ENCODE data around the gene CARM1. TPM values are rescaled to one million over a fixed set of nuclear protein-coding genes. Genes with fewer than 3 reads are reported as not detected.
"Not testable (repeated sequence)": the region's sequence is repeated elsewhere in the genome, so short reads cannot be mapped to it uniquely, and the experiment has no call there.

CARM1 gene
- total RNA-seq, 2 donors from 2014 or later, result 14.5 to 54.4 TPM

DNA sequence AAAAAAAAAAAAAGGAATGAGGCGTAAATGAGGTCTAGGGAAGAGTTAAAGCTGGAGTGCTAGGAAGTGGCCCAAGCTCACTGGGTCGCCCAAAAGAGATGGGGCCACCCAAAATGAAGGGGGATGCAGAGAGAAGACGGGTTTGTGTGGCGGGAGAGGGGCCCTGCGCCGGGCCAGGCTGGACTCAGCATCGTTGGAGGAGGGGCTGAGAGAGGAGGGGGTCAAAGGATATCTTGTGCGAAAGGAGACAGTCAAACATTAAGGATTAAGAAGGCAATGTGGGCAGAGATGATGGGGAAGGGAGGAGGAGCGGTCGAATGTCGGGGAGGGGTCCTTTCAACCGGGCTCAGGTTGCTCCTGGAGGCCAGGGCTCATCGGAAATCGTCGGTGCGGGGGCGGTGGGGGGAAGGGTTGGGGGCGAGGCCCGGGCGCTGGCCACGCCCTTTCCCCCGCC lies 825 bp upstream of the CARM1 start:
- H3K27ac ChIP-seq, result peak overlapping the region; percentile 72 to 75
- H3K36me3 ChIP-seq, result no peaks in the 10 kb centered on the region
- intact Hi-C loops (cut with DNase I), result loop anchor here (2.0 to 5.0 kb wide), 2 partner anchors 34 to 57 kb away; partner anchors contain the start of genes TIMM29, TMED1 and YIPF2
- no peak for DNase-seq (ENCODE audit: low spot score)
- TF ChIP-seq POLR2A (IDR thresholded peaks at IDR 0.05), result no peak
- no peaks in the 10 kb centered on the region for H3K27me3 ChIP-seq (replicated peaks; ENCODE audit: insufficient read depth)
- no peaks in the 10 kb centered on the region for H3K4me1 ChIP-seq (replicated peaks)
- no peaks in the 10 kb centered on the region for H3K9me3 ChIP-seq
- 1% methylated on average over 22 of the region's 22 CpGs for WGBS
- H3K4me3 ChIP-seq, result peak overlapping the region; percentile 23 to 37

DNA sequence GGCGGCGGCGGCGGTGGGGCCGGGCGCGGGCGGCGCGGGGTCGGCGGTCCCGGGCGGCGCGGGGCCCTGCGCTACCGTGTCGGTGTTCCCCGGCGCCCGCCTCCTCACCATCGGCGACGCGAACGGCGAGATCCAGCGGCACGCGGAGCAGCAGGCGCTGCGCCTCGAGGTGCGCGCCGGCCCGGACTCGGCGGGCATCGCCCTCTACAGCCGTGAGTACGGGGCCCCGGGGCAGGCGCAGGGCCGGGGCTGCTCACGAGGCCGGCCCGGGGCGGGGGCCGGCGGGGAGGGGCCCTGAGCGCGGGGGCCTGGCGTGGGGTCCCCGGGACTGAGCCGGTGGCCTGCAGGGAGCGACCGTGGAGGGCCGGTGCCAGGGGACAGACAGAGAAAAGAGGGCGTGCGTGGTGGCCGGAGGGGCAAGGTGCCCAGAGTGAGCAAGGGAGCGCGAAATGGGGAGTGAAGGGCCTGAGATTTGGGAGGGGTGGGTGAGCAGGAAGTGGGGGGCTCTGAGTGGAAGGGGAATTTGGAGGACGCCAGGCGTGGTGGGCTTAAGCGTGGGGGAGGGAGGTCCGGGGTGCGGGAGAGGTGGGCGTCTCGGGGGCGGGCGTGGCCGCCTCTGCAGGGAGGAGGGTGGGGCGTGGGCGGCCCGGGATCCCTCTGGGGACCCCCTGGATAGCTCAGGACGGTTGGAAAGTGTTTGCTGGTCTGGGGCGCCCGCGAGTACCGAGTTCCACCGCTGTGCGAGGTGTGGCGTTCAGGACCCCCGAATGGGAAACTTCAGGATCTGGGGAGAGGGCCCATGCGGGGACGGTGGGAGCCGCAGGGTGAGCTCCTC lies 575 bp downstream of the CARM1 start:
- Histone ChIP-seq H3K4me1 (replicated peaks) (no peaks in the 10 kb centered on the region), H3K36me3 (no peaks in the 10 kb centered on the region), H3K27me3 (replicated peaks; ENCODE audit: insufficient read depth) (no peaks in the 10 kb centered on the region), H3K4me3 (peak overlapping the region; percentile 77 to 81), H3K9me3 (no peaks in the 10 kb centered on the region), H3K27ac (peak overlapping the region; percentile 74 to 80)
- intact Hi-C loops (cut with DNase I), result loop anchor here (2.0 to 5.0 kb wide), 2 partner anchors 35 to 55 kb away; partner anchors contain the start of genes TIMM29, TMED1 and YIPF2
- WGBS, result under 1% methylated on average over 78 of the region's 90 CpGs
- DNase-seq (ENCODE audit: low spot score), result no peak
- TF ChIP-seq, protein P1, sequence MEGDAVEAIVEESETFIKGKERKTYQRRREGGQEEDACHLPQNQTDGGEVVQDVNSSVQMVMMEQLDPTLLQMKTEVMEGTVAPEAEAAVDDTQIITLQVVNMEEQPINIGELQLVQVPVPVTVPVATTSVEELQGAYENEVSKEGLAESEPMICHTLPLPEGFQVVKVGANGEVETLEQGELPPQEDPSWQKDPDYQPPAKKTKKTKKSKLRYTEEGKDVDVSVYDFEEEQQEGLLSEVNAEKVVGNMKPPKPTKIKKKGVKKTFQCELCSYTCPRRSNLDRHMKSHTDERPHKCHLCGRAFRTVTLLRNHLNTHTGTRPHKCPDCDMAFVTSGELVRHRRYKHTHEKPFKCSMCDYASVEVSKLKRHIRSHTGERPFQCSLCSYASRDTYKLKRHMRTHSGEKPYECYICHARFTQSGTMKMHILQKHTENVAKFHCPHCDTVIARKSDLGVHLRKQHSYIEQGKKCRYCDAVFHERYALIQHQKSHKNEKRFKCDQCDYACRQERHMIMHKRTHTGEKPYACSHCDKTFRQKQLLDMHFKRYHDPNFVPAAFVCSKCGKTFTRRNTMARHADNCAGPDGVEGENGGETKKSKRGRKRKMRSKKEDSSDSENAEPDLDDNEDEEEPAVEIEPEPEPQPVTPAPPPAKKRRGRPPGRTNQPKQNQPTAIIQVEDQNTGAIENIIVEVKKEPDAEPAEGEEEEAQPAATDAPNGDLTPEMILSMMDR (IDR thresholded peaks at IDR 0.05), result peak in 2 of 4 experiments; percentile 22 to 32
- no peak for TF ChIP-seq POLR2A (IDR thresholded peaks at IDR 0.05)

DNA sequence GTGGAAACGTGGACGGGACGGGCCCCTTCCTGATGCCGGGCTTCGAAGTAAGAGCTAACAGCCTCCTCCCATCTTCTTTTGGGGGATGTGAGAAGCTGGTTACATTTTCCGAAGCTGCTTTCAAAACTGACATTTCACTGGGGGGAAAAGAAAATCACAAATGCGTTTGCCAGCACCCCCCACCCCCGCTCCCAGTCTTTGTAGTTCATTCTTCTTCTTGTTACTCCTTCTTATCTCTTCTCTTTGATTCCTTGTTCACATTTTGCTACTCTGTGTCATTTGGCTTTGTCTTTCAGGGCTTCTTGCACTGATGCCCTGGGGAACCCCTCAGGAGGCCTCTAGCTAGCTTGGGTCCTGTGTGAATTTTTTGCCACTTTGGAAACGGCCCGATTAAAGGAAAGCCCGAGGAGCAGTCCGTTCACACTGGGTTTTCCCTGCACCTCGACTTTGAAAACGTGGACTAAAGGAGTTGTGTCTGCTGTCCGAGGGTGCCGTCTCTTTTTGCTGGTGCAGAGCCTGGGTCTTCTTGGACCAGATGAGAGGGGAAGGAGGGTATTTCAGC lies 1.3 kb downstream of the CARM1 start:
- H3K9me3 ChIP-seq, result no peaks in the 10 kb centered on the region
- H3K27me3 ChIP-seq (replicated peaks; ENCODE audit: insufficient read depth), result no peaks in the 10 kb centered on the region
- WGBS, result 11% methylated on average over 16 of the region's 16 CpGs
- H3K4me3 ChIP-seq, result peak overlapping the region; percentile 77 to 81
- TF ChIP-seq POLR2A (IDR thresholded peaks at IDR 0.05), result no peak
- TF ChIP-seq POLR2AphosphoS5 (IDR thresholded peaks at IDR 0.05), result no peak
- TF ChIP-seq, protein P1 (IDR thresholded peaks at IDR 0.05), result no peak
- intact Hi-C loops (cut with DNase I), result loop anchor here (5.0 kb wide), 1 partner anchor 55 kb away; the partner anchor contains the start of genes TIMM29 and YIPF2
- peak overlapping the region; percentile 74 to 80 for H3K27ac ChIP-seq
- no peaks in the 10 kb centered on the region for H3K36me3 ChIP-seq
- no peaks in the 10 kb centered on the region for H3K4me1 ChIP-seq (replicated peaks)
- no peak for DNase-seq (ENCODE audit: low spot score)

DNA sequence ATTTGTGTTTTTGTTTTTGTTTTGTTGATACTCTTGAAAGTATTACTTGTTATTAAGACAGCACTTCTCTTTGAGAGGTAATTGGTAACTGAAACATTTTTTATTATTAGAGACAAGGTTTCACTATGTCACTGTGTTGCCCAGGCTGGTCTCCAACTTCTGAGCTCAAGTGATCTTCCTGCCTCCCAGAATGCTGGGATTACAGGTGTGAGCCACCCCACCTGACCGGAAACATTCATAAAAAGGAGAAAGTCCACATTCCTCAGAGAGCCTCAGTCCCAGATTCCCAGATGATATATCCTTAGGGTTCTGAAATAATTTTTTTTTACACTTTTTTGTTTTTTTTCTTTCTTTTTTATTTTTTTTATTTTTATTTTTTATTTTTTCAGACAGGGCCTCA lies 2.7 kb downstream of the CARM1 start:
- H3K4me3 ChIP-seq, result no peak overlapping the region
- no peak for DNase-seq (ENCODE audit: low spot score)
- H3K27ac ChIP-seq, result no peak overlapping the region
- no peaks in the 10 kb centered on the region for H3K36me3 ChIP-seq
- no peaks in the 10 kb centered on the region for H3K9me3 ChIP-seq
- 96% methylated on average over 1 of the region's 1 CpG for WGBS
- H3K27me3 ChIP-seq (replicated peaks; ENCODE audit: insufficient read depth), result no peaks in the 10 kb centered on the region
- intact Hi-C loops (cut with DNase I), result loop anchor here (5.0 kb wide), 1 partner anchor 53 kb away; the partner anchor contains the start of genes TIMM29 and YIPF2
- no peak for TF ChIP-seq POLR2A (IDR thresholded peaks at IDR 0.05)
- no peak for TF ChIP-seq POLR2AphosphoS5 (IDR thresholded peaks at IDR 0.05)
- TF ChIP-seq, protein P1 (IDR thresholded peaks at IDR 0.05), result no peak
- no peaks in the 10 kb centered on the region for H3K4me1 ChIP-seq (replicated peaks)

DNA sequence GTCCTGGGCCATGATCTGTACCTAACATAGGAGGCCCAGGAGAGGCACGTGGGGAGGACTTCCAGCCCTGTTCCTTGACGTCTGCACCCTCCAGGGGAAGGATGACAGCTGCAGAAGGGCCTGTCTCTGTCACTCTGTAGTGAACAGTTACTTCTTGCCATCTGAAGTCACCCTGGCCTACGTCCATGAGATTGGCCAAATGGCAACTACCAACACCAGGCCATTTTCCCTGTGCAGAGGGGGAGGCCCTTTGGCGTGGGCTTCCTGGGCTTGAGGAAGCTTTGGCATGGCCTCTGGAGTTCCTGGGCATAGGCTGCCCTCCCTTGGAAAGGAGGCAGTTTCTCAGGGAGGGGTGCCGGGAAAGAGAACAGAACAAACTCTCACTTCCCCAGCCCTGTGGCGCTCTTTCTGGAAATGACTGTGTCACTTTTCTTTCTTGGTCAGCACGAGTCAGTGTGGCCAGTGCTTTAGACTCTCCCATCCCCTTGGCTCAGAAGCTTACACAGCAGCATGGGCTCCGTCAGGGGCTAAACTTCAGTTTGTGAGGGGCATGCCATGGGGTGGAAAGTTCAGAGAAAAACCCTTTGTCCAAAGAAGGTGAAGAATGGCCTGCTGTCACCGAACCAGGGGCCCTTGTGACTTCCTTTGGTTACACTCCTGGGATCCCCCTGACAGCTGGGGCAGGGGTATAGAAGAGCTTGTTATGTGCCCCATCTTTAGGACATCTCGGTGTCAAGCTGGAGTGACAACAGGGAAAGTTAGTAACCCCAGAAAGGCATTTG lies 5.3 kb downstream of the CARM1 start:
- no peak overlapping the region for H3K4me3 ChIP-seq
- no peak for DNase-seq (ENCODE audit: low spot score)
- H3K36me3 ChIP-seq, result no peaks in the 10 kb centered on the region
- H3K9me3 ChIP-seq, result no peaks in the 10 kb centered on the region
- 69% methylated on average over 10 of the region's 10 CpGs for WGBS
- intact Hi-C loops (cut with DNase I), result loop anchor here (5.0 kb wide), 1 partner anchor 141 kb away; no protein-coding TSS in a partner anchor
- H3K27me3 ChIP-seq (replicated peaks; ENCODE audit: insufficient read depth), result no peaks in the 10 kb centered on the region
- TF ChIP-seq POLR2A (IDR thresholded peaks at IDR 0.05), result no peak
- TF ChIP-seq, protein P1 (IDR thresholded peaks at IDR 0.05), result no peak
- TF ChIP-seq POLR2AphosphoS5 (IDR thresholded peaks at IDR 0.05), result no peak
- H3K27ac ChIP-seq, result no peak overlapping the region
- H3K4me1 ChIP-seq (replicated peaks), result no peaks in the 10 kb centered on the region

DNA sequence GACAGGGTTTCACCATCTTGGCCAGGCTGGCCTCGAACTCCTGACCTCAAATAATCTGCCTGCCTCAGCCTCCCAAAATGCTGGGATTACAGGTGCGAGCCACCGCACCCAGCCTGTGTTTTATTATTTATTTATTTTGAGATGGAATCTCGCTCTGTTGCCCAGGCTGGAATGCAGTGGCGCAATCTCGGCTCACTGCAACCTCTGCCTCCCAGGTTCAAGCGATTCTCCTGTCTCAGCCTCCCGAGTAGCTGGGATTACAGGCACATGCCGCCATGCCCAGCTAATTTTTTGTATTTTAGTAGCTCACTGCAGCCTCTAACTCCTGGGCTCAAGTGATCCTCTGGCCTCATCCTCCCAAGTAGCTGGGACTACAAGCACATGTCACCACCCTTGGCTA lies 6.3 kb downstream of the CARM1 start:
- not testable (repeated sequence) for H3K4me3 ChIP-seq; H3K4me1 ChIP-seq (replicated peaks); H3K36me3 ChIP-seq; H3K27ac ChIP-seq; DNase-seq (ENCODE audit: low spot score); H3K27me3 ChIP-seq (replicated peaks; ENCODE audit: insufficient read depth); H3K9me3 ChIP-seq
- intact Hi-C loops (cut with DNase I), result loop anchor here (5.0 kb wide), 1 partner anchor 140 kb away; no protein-coding TSS in a partner anchor
- WGBS, result 94% methylated on average over 9 of the region's 9 CpGs

Data from prostate gland (tissue), 2 donors.